Adrenal gland (tissue), 5 donors: Measurements from ENCODE around the gene CCDC93.

ENCODE experiments used
- CTCF ChIP-seq, 6 experiments: fragments of 450-650 bp in 4 of 6; fragments of 200-600 bp in 2 of 6; sonication (generic) in 1 of 6; IDR thresholded peaks; 1 replicate in 5 of 6; 2 replicates in 1 of 6; pipeline versions ENCODE4 v1.5.1 to v1.8.0; 2016 to 2021; ENCODE audit warnings: antibody characterized with exemption in 6 of 6, mild to moderate bottlenecking in 2 of 6, moderate library complexity in 1 of 6
- POLR2A ChIP-seq, 2 donors: fragments of 450-650 bp; IDR thresholded peaks; one replicate each; pipeline ENCODE4 v1.6.1; 2017; ENCODE audit warnings: antibody characterized with exemption in 2 of 2, mild to moderate bottlenecking in 2 of 2, moderate library complexity in 1 of 2
- donor health status: DM: no; HTN: no; CAD: no.

GRCh38 chr2:117917223-117917917 lies 96.5 kb downstream of the CCDC93 start:
- TF ChIP-seq CTCF (IDR thresholded peaks at IDR 0.05) (no peak), POLR2A (IDR thresholded peaks at IDR 0.05) (no peak)
